ENCODE data around the gene NPM1. TPM values are rescaled to one million over a fixed set of nuclear protein-coding genes. Genes with fewer than 3 reads are reported as not detected.
A peak's percentile ranks its signal among the peaks of the same experiment; 100 is the strongest.

NPM1 gene
- total RNA-seq, 1 experiment from 2014 or later = 3,530 TPM

GRCh38 chr5:171429543-171429910, 41.9 kb downstream of the NPM1 start (continued):
- no peak for TF ChIP-seq AFF4 (CRISPR knock-in tag; IDR thresholded peaks at IDR 0.05; ENCODE audit: borderline replicate concordance)
- no peak for TF ChIP-seq ZNF532 (CRISPR knock-in tag; IDR thresholded peaks at IDR 0.05; ENCODE audit: borderline replicate concordance)
- no peak for TF ChIP-seq TEAD4 (CRISPR knock-in tag; IDR thresholded peaks at IDR 0.05)

- ChIA-PET CTCF (interaction anchor here (0.6 to 1.4 kb wide), 4 partner anchors 9 to 1361 kb away, joined by 3 to 4 read pairs (median 3); no protein-coding TSS in a partner anchor), POLR2A (interaction anchor here (0.5 kb wide), 1 partner anchor 397 kb away, joined by 3 read pairs; no protein-coding TSS in a partner anchor)
- Mint-ChIP-seq H3K4me1 (peaks cover 21% of the 10 kb centered on the region), H3K4me3 (no peak overlapping the region), H3K27me3 (ENCODE audit: low read depth) (no peaks in the 10 kb centered on the region), H3K27ac (no peak overlapping the region), H3K9me3 (no peaks in the 10 kb centered on the region), H3K36me3 (no peaks in the 10 kb centered on the region)
- TF ChIP-seq MYBL2 (CRISPR knock-in tag; IDR thresholded peaks at IDR 0.05) (no peak), NR3C1 (CRISPR knock-in tag; conservative IDR thresholded peaks at IDR 0.05; ENCODE audit: low read depth) (no peak), NFATC4 (CRISPR knock-in tag; IDR thresholded peaks at IDR 0.05) (no peak), FOXJ3 (CRISPR knock-in tag; IDR thresholded peaks at IDR 0.05; ENCODE audit: borderline replicate concordance) (no peak), NFYB (CRISPR knock-in tag; conservative IDR thresholded peaks at IDR 0.05; ENCODE audit: low read depth) (no peak), ERG (CRISPR knock-in tag; IDR thresholded peaks at IDR 0.05) (no peak), ATF3 (CRISPR knock-in tag; conservative IDR thresholded peaks at IDR 0.05) (no peak), SP1 (CRISPR knock-in tag; conservative IDR thresholded peaks at IDR 0.05) (no peak), CTCF (IDR thresholded peaks at IDR 0.05) (no peak), USF1 (CRISPR knock-in tag; IDR thresholded peaks at IDR 0.05) (no peak), E2F5 (CRISPR knock-in tag; IDR thresholded peaks at IDR 0.05) (no peak), PRRX2 (CRISPR knock-in tag; IDR thresholded peaks at IDR 0.05) (no peak), SOX15 (CRISPR knock-in tag; IDR thresholded peaks at IDR 0.05) (no peak), ZSCAN18 (CRISPR knock-in tag; IDR thresholded peaks at IDR 0.05) (no peak), KAT7 (CRISPR knock-in tag; IDR thresholded peaks at IDR 0.05; ENCODE audit: borderline replicate concordance) (no peak)
- ATAC-seq (no peak), DNase-seq (ENCODE audit: low spot score) (peak; percentile 1)
These were observed 43.7 kb downstream of the NPM1 start for GRCh38 chr5:171431251-171431777.
